ENCODE results near the gene NFATC2.

- TF ChIP-seq CTCF (IDR thresholded peaks at IDR 0.05) (no peak), POLR2A (IDR thresholded peaks at IDR 0.05) (no peak)
Observed at GRCh38 chr20:51434026-51434425, 108.5 kb downstream of the NFATC2 start.

Measured in Peyer's patch (tissue), 4 donors.